H9 (cell line): Measurements from ENCODE around the gene BPIFB3. TPM values are rescaled to one million over a fixed set of nuclear protein-coding genes. Genes with fewer than 3 reads are reported as not detected.

Experiments used
- DNase-seq: peaks from one replicate; pipeline ENCODE4 v3.0.0-alpha.2; 2017
- H2AFZ ChIP-seq: one replicate; pipeline ENCODE4 v1.6.1; 2013; ENCODE audit warnings: mild to moderate bottlenecking, low read length, control low read depth, moderate library complexity
- H2AK5ac ChIP-seq: 2 replicates; pipeline ENCODE4 v1.6.1; 2013; ENCODE audit warnings: low read length, control low read depth, mixed read lengths; ENCODE audit not compliant: insufficient read length
- H2BK120ac ChIP-seq: one replicate; pipeline ENCODE4 v1.6.1; 2013; ENCODE audit warnings: low read depth, mild to moderate bottlenecking, low read length, control low read depth, inconsistent platforms; ENCODE audit not compliant: poor library complexity, severe bottlenecking
- H2BK12ac ChIP-seq: 2 replicates; pipeline ENCODE4 v1.6.1; 2013; ENCODE audit warnings: low read length, control low read depth, mixed read lengths, low read depth; ENCODE audit not compliant: insufficient read length
- H2BK15ac ChIP-seq: 2 replicates; pipeline ENCODE4 v1.6.1; 2013; ENCODE audit warnings: low read depth, low read length, control low read depth
- H2BK20ac ChIP-seq: one replicate; pipeline ENCODE4 v1.6.1; 2013; ENCODE audit warnings: low read depth, mild to moderate bottlenecking, low read length, control low read depth, inconsistent platforms; ENCODE audit not compliant: poor library complexity, severe bottlenecking
- H2BK5ac ChIP-seq: 2 replicates; pipeline ENCODE4 v1.6.1; 2013; ENCODE audit warnings: low read length, control low read depth, mixed read lengths; ENCODE audit not compliant: insufficient read length
- H3K14ac ChIP-seq: 2 replicates; pipeline ENCODE4 v1.6.1; 2013; ENCODE audit warnings: low read length, control low read depth; ENCODE audit not compliant: insufficient read depth
- H3K18ac ChIP-seq: 2 replicates; pipeline ENCODE4 v1.6.1; 2013; ENCODE audit warnings: low read depth, mild to moderate bottlenecking, mixed read lengths, low read length, control low read depth; ENCODE audit not compliant: insufficient read length
- H3K23ac ChIP-seq: 2 replicates; pipeline ENCODE4 v1.6.1; 2013; ENCODE audit warnings: low read length, control low read depth, mixed read lengths, low read depth; ENCODE audit not compliant: insufficient read length
- H3K23me2 ChIP-seq: 2 replicates; pipeline ENCODE4 v1.6.1; 2013; ENCODE audit warnings: low read depth, mild to moderate bottlenecking, mixed read lengths, low read length, control low read depth; ENCODE audit not compliant: insufficient read length, poor library complexity, severe bottlenecking
- H3K27ac ChIP-seq: 2 replicates; pipeline ENCODE4 v1.5.1; 2013; ENCODE audit warnings: low read length, control low read depth, mixed read lengths, low read depth; ENCODE audit not compliant: insufficient read length
- H3K27me3 ChIP-seq: 2 replicates; pipeline ENCODE4 v1.6.1; 2013; ENCODE audit warnings: low read length, control low read depth, inconsistent platforms; ENCODE audit not compliant: insufficient read depth
- H3K4ac ChIP-seq: 2 replicates; pipeline ENCODE4 v1.6.1; 2013; ENCODE audit warnings: low read depth, mild to moderate bottlenecking, control low read depth, inconsistent platforms, low read length, moderate library complexity
- H3K4me1 ChIP-seq: 2 replicates; pipeline ENCODE4 v1.6.1; 2013; ENCODE audit warnings: low read length, control low read depth, inconsistent platforms; ENCODE audit not compliant: insufficient read depth
- H3K4me2 ChIP-seq: 2 replicates; pipeline ENCODE4 v1.6.1; 2013; ENCODE audit warnings: low read length, control low read depth, mixed read lengths; ENCODE audit not compliant: insufficient read length, insufficient read depth
- H3K56ac ChIP-seq: 2 replicates; pipeline ENCODE4 v1.6.1; 2013; ENCODE audit warnings: low read depth, mild to moderate bottlenecking, mixed read lengths, low read length, control low read depth; ENCODE audit not compliant: insufficient read length
- H3K79me1 ChIP-seq: 2 replicates; pipeline ENCODE4 v1.6.1; 2013; ENCODE audit warnings: low read depth, mild to moderate bottlenecking, moderate library complexity, low read length, control low read depth, inconsistent platforms; ENCODE audit not compliant: insufficient read depth, poor library complexity, severe bottlenecking
- H3K79me2 ChIP-seq: 2 replicates; pipeline ENCODE4 v1.6.1; 2013; ENCODE audit warnings: low read length, control low read depth, inconsistent platforms; ENCODE audit not compliant: insufficient read depth
- H3K9ac ChIP-seq: 2 replicates; pipeline ENCODE4 v1.6.1; 2013; ENCODE audit warnings: low read length, control low read depth, mixed read lengths; ENCODE audit not compliant: insufficient read length; ENCODE audit errors: extremely low read depth
- H3K9me3 ChIP-seq: one replicate; pipeline ENCODE4 v1.6.1; 2013; ENCODE audit warnings: low read depth, low read length, inconsistent platforms; ENCODE audit not compliant: control insufficient read depth
- H3T11ph ChIP-seq: one replicate; pipeline ENCODE4 v1.6.1; 2013; ENCODE audit warnings: mild to moderate bottlenecking, low read length, control low read depth, inconsistent platforms
- H4K20me1 ChIP-seq: one replicate; pipeline ENCODE4 v1.6.1; 2013; ENCODE audit not compliant: control insufficient read depth, insufficient read length, insufficient read depth
- H4K5ac ChIP-seq: 2 replicates; pipeline ENCODE4 v1.6.1; 2013; ENCODE audit warnings: low read depth, mild to moderate bottlenecking, mixed read lengths, low read length, control low read depth; ENCODE audit not compliant: insufficient read length
- H4K8ac ChIP-seq: replicated peaks from 2 replicates; pipeline ENCODE4 v1.6.1; 2013; ENCODE audit warnings: low read length, control low read depth, mixed read lengths, low read depth; ENCODE audit not compliant: insufficient read length
- H4K91ac ChIP-seq: 2 replicates; pipeline ENCODE4 v1.6.1; 2013; ENCODE audit warnings: low read depth, mild to moderate bottlenecking, moderate library complexity, mixed read lengths, low read length, control low read depth; ENCODE audit not compliant: insufficient read length
- H3K27ac Mint-ChIP-seq, 3 experiments: 2 replicates in 2 of 3; 3 replicates in 1 of 3; pipeline ENCODE4 v1.8.0; 2020 to 2021; ENCODE audit warnings: mixed read lengths in 3 of 3, mild to moderate bottlenecking in 1 of 3, moderate library complexity in 1 of 3
- H3K27me3 Mint-ChIP-seq: 2 replicates; pipeline ENCODE4 v1.8.0; 2021; ENCODE audit warnings: low read depth, mild to moderate bottlenecking, moderate library complexity, mixed read lengths
- H3K36me3 Mint-ChIP-seq, 3 experiments: 2 replicates in 2 of 3; 3 replicates in 1 of 3; pipeline ENCODE4 v1.8.0; 2020 to 2021; ENCODE audit warnings: low read depth in 3 of 3, mixed read lengths in 3 of 3; ENCODE audit not compliant: insufficient read depth in 1 of 3
- H3K4me1 Mint-ChIP-seq, 2 experiments: 2 replicates each; pipeline ENCODE4 v1.8.0; 2020; ENCODE audit warnings: mixed read lengths in 2 of 2
- H3K4me3 Mint-ChIP-seq, 2 experiments: 2 replicates in 1 of 2; 3 replicates in 1 of 2; pipeline ENCODE4 v1.8.0; 2020 to 2021; ENCODE audit warnings: mild to moderate bottlenecking in 2 of 2, mixed read lengths in 2 of 2, moderate library complexity in 1 of 2
- H3K9me3 Mint-ChIP-seq, 2 experiments: 2 replicates in 1 of 2; 3 replicates in 1 of 2; pipeline ENCODE4 v1.8.0; 2020; ENCODE audit warnings: mild to moderate bottlenecking in 2 of 2, mixed read lengths in 2 of 2, moderate library complexity in 1 of 2
- WGBS: extraction: QIAGEN DNeasy Blood & Tissue Kit; methylation state at CpG from one replicate; pipeline ENCODE4 v1.1.7; 2013; ENCODE audit warnings: missing lambda C conversion rate, low lambda C conversion rate, mixed read lengths; ENCODE audit not compliant: insufficient read length; ENCODE audit errors: extremely low coverage; 5-methylcytosine and 5-hydroxymethylcytosine counted together
- total RNA-seq: library from RNA; stranded (reverse); gene quantifications from 2 replicates; pipeline ENCODE4 v1.2.1, GENCODE V29; 2021
- TF ChIP-seq, protein P1 (sequence below): fragments of 200-600 bp; sonication (generic); conservative IDR thresholded peaks from 3 replicates; pipeline ENCODE4 v1.8.0; 2021; ENCODE audit warnings: antibody characterized with exemption, mild to moderate bottlenecking

Gene BPIFB3
- total RNA-seq, 1 experiment from 2014 or later = not detected

GRCh38 chr20:33034901-33035492 is 18.7 kb upstream of the BPIFB3 start:
- Histone ChIP-seq H2AFZ (no peak overlapping the region), H2BK20ac (no peak overlapping the region), H2BK15ac (no peak overlapping the region), H4K8ac (no peak overlapping the region), H3K4me1 (no peaks in the 10 kb centered on the region), H2BK12ac (no peak overlapping the region), H2BK5ac (no peak overlapping the region), H3K14ac (no peak overlapping the region; the same call in 1 of the 2 replicates), H3K9me3 (no peaks in the 10 kb centered on the region), H3K27me3 (no peaks in the 10 kb centered on the region), H3K4me2 (no peak overlapping the region), H3K23me2 (no peaks in the 10 kb centered on the region), H3K18ac (no peak overlapping the region), H4K5ac (no peak overlapping the region), H4K20me1 (no peaks in the 10 kb centered on the region), H3K56ac (no peak overlapping the region), H3K27ac (no peak overlapping the region), H3K9ac (no peak overlapping the region), H3K79me1 (no peaks in the 10 kb centered on the region), H2AK5ac (no peak overlapping the region), H3K23ac (no peak overlapping the region), H2BK120ac (no peak overlapping the region), H4K91ac (no peak overlapping the region), H3K4ac (no peak overlapping the region), H3T11ph (no peak overlapping the region), H3K79me2 (no peaks in the 10 kb centered on the region)
- TF ChIP-seq, protein P1, sequence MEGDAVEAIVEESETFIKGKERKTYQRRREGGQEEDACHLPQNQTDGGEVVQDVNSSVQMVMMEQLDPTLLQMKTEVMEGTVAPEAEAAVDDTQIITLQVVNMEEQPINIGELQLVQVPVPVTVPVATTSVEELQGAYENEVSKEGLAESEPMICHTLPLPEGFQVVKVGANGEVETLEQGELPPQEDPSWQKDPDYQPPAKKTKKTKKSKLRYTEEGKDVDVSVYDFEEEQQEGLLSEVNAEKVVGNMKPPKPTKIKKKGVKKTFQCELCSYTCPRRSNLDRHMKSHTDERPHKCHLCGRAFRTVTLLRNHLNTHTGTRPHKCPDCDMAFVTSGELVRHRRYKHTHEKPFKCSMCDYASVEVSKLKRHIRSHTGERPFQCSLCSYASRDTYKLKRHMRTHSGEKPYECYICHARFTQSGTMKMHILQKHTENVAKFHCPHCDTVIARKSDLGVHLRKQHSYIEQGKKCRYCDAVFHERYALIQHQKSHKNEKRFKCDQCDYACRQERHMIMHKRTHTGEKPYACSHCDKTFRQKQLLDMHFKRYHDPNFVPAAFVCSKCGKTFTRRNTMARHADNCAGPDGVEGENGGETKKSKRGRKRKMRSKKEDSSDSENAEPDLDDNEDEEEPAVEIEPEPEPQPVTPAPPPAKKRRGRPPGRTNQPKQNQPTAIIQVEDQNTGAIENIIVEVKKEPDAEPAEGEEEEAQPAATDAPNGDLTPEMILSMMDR = no peak
- DNase-seq = no peak
- H3K36me3 Mint-ChIP-seq = no peaks in the 10 kb centered on the region
- H3K9me3 Mint-ChIP-seq = peaks cover 2 to 4% of the 10 kb centered on the region in 2 experiments; a peak in 3 of 5 replicates
- H3K27me3 Mint-ChIP-seq = peaks cover 36% of the 10 kb centered on the region
- H3K27ac Mint-ChIP-seq = no peak overlapping the region
- H3K4me3 Mint-ChIP-seq = no peak overlapping the region
- WGBS = no CpG with 5 or more reads among the region's 6 CpGs
- no peaks in the 10 kb centered on the region for H3K4me1 Mint-ChIP-seq
